KG1 (cell line): ENCODE measurements around the gene RARS1.

Experiments
- DNase-seq: peaks from one replicate; lab custom pipeline; 2025; lab: John Stamatoyannopoulos, UW

RARS1 gene

GRCh38 chr5:168486136-168486879, at the start of gene RARS1:
Gene RARS1, plus strand, starts transcription at chr5:168486471. Its CDS starts 28 bp downstream, at chr5:168486499.
- DNase-seq: peak; percentile 88

DNA sequence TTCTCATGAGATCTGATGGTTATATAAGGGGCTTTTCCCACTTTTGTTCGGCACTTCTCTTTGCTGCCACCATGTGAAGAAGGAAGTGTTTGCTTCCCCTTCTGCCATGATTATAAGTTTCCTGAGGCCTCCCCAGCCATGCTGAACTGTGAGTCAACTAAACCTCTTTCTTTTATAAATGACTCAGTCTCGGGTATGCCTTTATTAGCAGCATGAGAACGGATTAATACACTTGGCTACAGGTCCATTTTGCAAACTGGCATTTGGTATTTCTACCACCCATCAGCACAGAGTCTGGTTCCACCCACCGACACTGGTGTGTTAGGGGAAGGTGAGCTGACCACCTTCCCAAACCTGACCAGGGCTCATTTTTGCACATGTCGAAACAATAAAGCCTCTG, 47.9 kb upstream of the RARS1 start:
- no peak for DNase-seq

DNA sequence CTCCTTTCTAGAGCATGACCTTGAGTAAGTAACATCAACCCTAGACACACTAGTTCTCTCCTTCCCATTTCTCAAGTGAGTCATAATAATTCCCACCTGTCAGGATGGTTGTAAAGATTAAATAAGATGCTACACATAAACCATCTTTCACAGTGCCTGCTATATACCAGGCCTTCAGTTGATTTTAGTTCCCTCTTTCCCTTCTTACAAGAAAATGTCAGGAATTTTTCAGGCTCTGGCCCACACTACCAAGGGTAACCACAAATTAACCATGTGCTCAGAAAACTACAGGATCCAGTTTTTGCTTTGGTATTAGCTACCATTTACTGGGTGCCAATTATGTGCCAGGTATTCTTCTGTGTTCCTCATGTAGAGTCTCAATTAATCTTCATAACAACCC, 42.7 kb upstream of the RARS1 start:
- DNase-seq: no peak

GRCh38 chr5:168443950-168444700, 42.1 kb upstream of the RARS1 start:
- DNase-seq: no peak

DNA sequence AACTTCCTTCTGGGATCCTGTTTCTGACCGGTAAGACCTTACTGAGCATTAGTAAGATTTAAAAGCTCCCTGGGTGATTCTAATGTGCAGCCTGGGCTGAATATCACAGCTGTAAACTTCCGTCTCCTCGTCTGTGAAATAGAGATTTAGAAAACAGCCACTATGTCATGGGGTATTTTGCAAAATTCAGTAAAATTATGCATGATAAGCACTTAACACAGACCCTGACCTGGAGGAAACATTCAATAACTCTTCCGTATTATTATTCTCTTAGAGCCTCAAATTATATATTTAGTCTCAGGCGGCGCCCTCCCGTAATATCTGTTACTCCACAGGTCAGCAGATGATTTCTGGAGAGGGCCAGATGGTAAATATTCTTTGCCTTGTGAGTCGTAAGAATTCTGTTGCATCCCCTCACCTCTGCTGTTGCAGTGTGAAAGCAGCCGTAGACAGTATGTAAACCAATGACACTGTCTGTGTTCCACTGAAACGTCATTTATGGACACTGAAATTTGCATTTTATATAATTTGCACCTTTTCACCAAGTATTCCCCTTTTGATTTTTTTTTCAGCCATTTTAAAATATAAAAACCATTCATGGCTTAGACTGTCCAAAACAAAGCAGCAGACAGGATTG, 39.2 kb upstream of the RARS1 start:
- no peak for DNase-seq

DNA sequence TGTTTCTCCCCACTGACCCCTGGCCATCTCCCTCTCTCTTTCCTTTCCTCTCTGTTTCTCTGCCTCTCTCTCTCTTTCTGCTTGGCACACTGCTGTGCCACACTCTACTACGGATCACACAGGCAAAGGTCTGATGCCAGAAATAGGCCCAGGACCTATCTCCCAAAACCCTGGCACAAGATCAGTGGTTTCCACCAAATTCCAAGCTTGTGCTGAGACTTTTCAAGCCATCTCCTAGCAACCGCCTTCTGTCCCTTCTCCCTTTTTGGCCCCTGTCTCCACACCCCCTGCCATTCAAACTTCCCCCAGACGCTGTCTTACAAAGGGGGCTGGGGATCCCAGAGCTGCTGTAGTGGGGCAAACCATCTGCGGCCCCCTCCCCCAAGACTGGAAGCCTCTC, 38.5 kb upstream of the RARS1 start:
- DNase-seq: no peak

- DNase-seq: no peak
Measured at GRCh38 chr5:168449166-168449565, 37.1 kb upstream of the RARS1 start.

- DNase-seq: no peak
Measured at GRCh38 chr5:168451565-168451964, 34.7 kb upstream of the RARS1 start.

GRCh38 chr5:168455201-168455600, 31.1 kb upstream of the RARS1 start:
- DNase-seq: no peak

DNA sequence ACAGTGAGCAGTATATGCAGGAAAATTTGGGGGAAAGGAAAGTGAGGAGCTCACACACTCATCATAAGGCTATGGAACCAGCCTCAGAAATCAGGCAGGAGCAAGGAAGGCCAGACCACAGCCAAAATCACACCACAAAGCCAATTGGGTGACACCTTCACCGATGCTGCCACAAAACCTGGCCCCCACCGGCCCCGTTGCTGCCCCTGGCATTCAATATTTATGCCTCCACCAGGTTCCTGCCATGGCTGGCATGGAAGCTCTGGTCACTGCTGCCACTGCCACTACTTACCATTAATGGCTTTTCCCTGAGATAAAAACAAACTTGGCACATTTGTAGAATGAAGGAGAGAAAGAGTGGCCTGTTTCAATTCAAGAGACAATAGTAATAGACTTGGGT, 28.7 kb upstream of the RARS1 start:
- no peak for DNase-seq

- DNase-seq: no peak
Measured at GRCh38 chr5:168460606-168461005, 25.7 kb upstream of the RARS1 start.

- no peak for DNase-seq
Measured at GRCh38 chr5:168463081-168463480, 23.2 kb upstream of the RARS1 start.

- no peak for DNase-seq
Measured at GRCh38 chr5:168464214-168464613, 22.1 kb upstream of the RARS1 start.

- DNase-seq: no peak
Measured at GRCh38 chr5:168464641-168465040, 21.6 kb upstream of the RARS1 start.

DNA sequence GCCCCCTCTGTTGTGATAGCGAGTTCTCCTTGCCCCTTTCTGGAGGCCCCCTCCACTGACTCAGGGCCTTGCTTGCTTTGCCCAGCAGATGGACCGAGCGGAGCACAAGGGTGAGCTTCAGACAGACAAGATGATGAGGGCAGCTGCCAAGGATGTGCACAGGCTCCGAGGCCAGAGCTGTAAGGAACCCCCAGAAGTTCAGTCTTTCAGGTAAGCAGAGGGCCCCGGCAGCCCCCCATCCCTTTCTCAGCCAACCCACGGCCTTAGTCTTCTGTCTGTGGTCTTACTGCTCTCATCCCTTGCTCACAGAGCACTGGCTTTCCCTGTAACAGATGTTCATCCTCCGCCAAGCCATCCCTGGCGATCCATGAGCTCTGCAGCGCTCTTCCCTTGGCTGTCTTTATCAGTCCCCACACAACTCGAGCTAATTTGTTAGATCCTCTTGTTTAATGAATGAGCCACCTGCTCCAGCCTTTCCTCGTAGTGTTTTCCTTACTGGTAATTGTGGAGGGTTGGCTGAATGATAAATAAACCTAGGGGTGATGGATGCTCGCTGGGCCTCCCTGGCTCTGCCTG, 18.4 kb upstream of the RARS1 start:
- DNase-seq: no peak

DNA sequence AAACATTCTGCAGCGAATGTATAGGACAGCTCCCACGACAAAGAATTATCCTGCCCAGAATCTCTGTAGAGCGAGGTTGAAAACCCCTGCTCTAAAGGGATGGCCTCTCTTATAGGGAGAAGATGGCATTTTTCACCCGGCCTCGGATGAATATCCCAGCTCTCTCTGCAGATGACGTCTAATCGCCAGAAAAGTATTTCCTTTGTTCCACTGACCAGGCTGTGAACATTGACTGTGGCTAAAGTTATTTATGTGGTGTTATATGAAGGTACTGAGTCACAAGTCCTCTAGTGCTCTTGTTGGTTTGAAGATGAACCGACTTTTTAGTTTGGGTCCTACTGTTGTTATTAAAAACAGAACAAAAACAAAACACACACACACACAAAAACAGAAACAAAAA, 17.4 kb upstream of the RARS1 start:
- no peak for DNase-seq

GRCh38 chr5:168469816-168470215, 16.5 kb upstream of the RARS1 start:
- DNase-seq: no peak

DNA sequence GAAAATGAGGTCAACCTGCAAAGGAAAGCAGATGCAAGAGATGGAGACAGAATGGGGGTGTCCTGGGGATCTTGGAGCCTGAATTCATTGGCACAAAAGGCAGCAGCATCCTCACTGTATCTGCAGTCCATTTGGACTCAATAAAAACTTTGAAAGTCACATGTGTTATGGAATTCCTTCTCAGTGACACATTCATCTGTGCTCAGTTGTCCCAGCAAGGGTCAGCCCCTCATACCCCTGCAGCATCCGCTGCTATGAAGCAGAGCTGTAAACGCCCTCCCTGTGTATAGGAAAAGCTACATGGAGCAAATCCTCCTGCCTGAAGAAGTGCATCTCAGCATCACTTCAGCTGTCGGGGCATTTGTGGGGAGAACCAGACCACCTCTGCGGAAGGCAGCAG, 14.5 kb upstream of the RARS1 start:
- DNase-seq: no peak

- no peak for DNase-seq
Measured at GRCh38 chr5:168472329-168472728, 13.9 kb upstream of the RARS1 start.

GRCh38 chr5:168474319-168474718, 12.0 kb upstream of the RARS1 start:
- no peak for DNase-seq

DNA sequence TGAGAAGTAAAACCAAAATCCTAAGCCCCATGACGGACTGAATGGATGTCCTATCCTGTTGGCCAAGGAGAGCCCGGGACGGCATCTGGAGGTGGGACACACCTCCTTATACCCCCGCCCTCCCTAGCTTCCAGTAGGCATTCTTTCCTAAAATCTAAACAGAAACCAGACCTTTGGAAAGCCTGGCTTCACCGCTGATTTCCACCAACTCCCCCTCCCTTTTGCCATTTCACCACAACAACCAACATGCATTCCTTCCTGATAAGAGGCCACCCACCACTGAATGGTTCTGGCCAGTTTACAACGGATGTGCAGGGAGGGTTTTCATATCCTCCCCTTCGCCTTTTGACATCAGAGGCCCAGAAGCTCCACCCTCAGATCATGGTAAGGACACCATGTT, 9.2 kb upstream of the RARS1 start:
- no peak for DNase-seq

GRCh38 chr5:168479166-168479565, 7.1 kb upstream of the RARS1 start:
- DNase-seq: no peak

DNA sequence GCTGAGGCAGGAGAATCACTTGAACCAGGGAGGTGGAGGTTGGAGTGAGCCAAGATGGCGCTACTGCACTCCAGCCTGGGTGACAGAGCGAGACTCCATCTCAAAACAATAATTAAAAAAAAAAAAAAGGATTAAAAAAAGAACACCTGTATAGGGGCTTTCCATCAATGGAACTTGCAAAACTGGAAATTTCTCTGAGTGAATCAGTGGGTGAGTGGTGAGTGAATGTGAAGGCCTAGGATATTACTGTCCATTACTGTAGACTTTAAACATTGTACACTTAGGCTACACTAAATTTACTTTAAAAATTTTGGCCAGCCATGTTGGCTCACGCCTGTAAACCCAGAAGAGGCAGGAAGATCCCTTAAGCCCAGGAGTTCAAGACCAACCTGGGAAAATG, 5.7 kb upstream of the RARS1 start:
- no peak for DNase-seq
